HEK293 (cell line): ENCODE measurements around the gene SMARCD2.

Source experiments
- CTCF ChIA-PET: fragments of 350-600 bp; formaldehyde crosslinking; extraction: SDS; loops from one replicate; lab custom pipeline; 2021; ENCODE audit warnings: antibody characterized with exemption; lab: Yijun Ruan, JAX
- POLR2A ChIA-PET: fragments of 300-600 bp; formaldehyde crosslinking; extraction: SDS; loops from one replicate; lab custom pipeline; 2020; ENCODE audit warnings: antibody characterized with exemption, inconsistent platforms; lab: Yijun Ruan, JAX
- H3K27ac ChIP-seq: fragments of 200-500 bp; sonication (Bioruptor generic); 2 replicates; pipeline ENCODE4 v1.5.1; 2014; ENCODE audit warnings: low read depth, low read length, control low read depth, inconsistent platforms; ENCODE audit errors: extremely low read depth
- H3K36me3 ChIP-seq, 2 experiments: fragments of 200-500 bp in 1 of 2; sonication (Bioruptor generic) in 1 of 2; 1 replicate in 1 of 2; 2 replicates in 1 of 2; pipeline ENCODE4 v1.5.1; 2014 to 2017; ENCODE audit warnings: inconsistent platforms in 2 of 2, low read length in 2 of 2; ENCODE audit not compliant: control insufficient read depth in 2 of 2, insufficient read depth in 1 of 2
- H3K4me1 ChIP-seq: fragments of 200-500 bp; sonication (Bioruptor generic); 2 replicates; pipeline ENCODE4 v1.5.1; 2014; ENCODE audit warnings: mild to moderate bottlenecking, low read length, inconsistent platforms; ENCODE audit not compliant: control insufficient read depth, insufficient read depth
- H3K4me3 ChIP-seq: 2 replicates; pipeline ENCODE4 v1.5.1; 2011; ENCODE audit warnings: low read depth, mild to moderate bottlenecking, control low read depth, low read length, moderate library complexity
- H3K9me3 ChIP-seq: fragments of 200-500 bp; sonication (Bioruptor generic); 2 replicates; pipeline ENCODE4 v1.5.1; 2014; ENCODE audit warnings: low read depth, low read length, inconsistent platforms; ENCODE audit not compliant: control insufficient read depth, insufficient read depth
- CTCF ChIP-seq: fragments of 450-650 bp; formaldehyde crosslinking; IDR thresholded peaks from 2 replicates; pipeline ENCODE4 v1.5.1; 2016; ENCODE audit warnings: missing biosample characterization, missing genetic modification characterization
- GLIS1 ChIP-seq: fragments of 450-650 bp; formaldehyde crosslinking; IDR thresholded peaks from 2 replicates; pipeline ENCODE4 v1.5.1; 2016; ENCODE audit warnings: missing biosample characterization, missing genetic modification characterization
- KLF8 ChIP-seq: fragments of 450-650 bp; formaldehyde crosslinking; IDR thresholded peaks from 2 replicates; pipeline ENCODE4 v1.5.1; 2016; ENCODE audit warnings: missing biosample characterization, missing genetic modification characterization
- PRDM1 ChIP-seq: fragments of 450-650 bp; formaldehyde crosslinking; IDR thresholded peaks from 2 replicates; pipeline ENCODE4; 2016; ENCODE audit warnings: missing biosample characterization, missing genetic modification characterization
- SCRT1 ChIP-seq: fragments of 450-650 bp; formaldehyde crosslinking; IDR thresholded peaks from 2 replicates; pipeline ENCODE4 v1.5.1; 2016; ENCODE audit warnings: missing biosample characterization, missing genetic modification characterization, borderline replicate concordance
- SCRT2 ChIP-seq: fragments of 450-650 bp; formaldehyde crosslinking; IDR thresholded peaks from 2 replicates; pipeline ENCODE4 v1.5.1; 2016; ENCODE audit warnings: missing biosample characterization, missing genetic modification characterization
- SP7 ChIP-seq: fragments of 450-650 bp; formaldehyde crosslinking; IDR thresholded peaks from 2 replicates; pipeline ENCODE4 v1.5.1; 2016; ENCODE audit warnings: missing biosample characterization, missing genetic modification characterization
- ZBTB6 ChIP-seq: fragments of 450-650 bp; formaldehyde crosslinking; IDR thresholded peaks from 2 replicates; pipeline ENCODE4 v1.5.1; 2017; ENCODE audit warnings: missing biosample characterization, missing genetic modification characterization
- ZBTB8A ChIP-seq: fragments of 450-650 bp; formaldehyde crosslinking; IDR thresholded peaks from 2 replicates; pipeline ENCODE4 v1.5.1; 2016; ENCODE audit warnings: missing biosample characterization, missing genetic modification characterization
- ZEB2 ChIP-seq: fragments of 450-650 bp; formaldehyde crosslinking; IDR thresholded peaks from 2 replicates; pipeline ENCODE4 v1.5.1; 2016; ENCODE audit warnings: missing biosample characterization, missing genetic modification characterization
- ZFHX2 ChIP-seq: fragments of 450-650 bp; formaldehyde crosslinking; conservative IDR thresholded peaks from 2 replicates; pipeline ENCODE4 v1.5.1; 2016; ENCODE audit warnings: missing biosample characterization, missing genetic modification characterization
- ZNF140 ChIP-seq: fragments of 450-650 bp; formaldehyde crosslinking; IDR thresholded peaks from 2 replicates; pipeline ENCODE4 v1.5.1; 2016; ENCODE audit warnings: missing biosample characterization, missing genetic modification characterization
- ZNF211 ChIP-seq: fragments of 450-650 bp; formaldehyde crosslinking; IDR thresholded peaks from 2 replicates; pipeline ENCODE4 v1.5.1; 2016; ENCODE audit warnings: low read depth, missing biosample characterization, missing genetic modification characterization
- ZNF223 ChIP-seq: fragments of 450-650 bp; formaldehyde crosslinking; IDR thresholded peaks from 2 replicates; pipeline ENCODE4 v1.5.1; 2016; ENCODE audit warnings: missing biosample characterization, missing genetic modification characterization
- ZNF335 ChIP-seq: fragments of 450-650 bp; formaldehyde crosslinking; conservative IDR thresholded peaks from 2 replicates; pipeline ENCODE4 v1.5.1; 2016; ENCODE audit warnings: missing biosample characterization, missing genetic modification characterization
- ZNF341 ChIP-seq: fragments of 450-650 bp; formaldehyde crosslinking; IDR thresholded peaks from 2 replicates; pipeline ENCODE4; 2016; ENCODE audit warnings: low read depth, missing biosample characterization, missing genetic modification characterization
- ZNF366 ChIP-seq: fragments of 450-650 bp; formaldehyde crosslinking; conservative IDR thresholded peaks from 2 replicates; pipeline ENCODE4 v1.5.1; 2016; ENCODE audit warnings: missing biosample characterization, missing genetic modification characterization
- ZNF394 ChIP-seq: fragments of 450-650 bp; formaldehyde crosslinking; IDR thresholded peaks from 2 replicates; pipeline ENCODE4 v1.5.1; 2016; ENCODE audit warnings: missing biosample characterization, missing genetic modification characterization, mild to moderate bottlenecking, moderate library complexity, borderline replicate concordance
- ZNF549 ChIP-seq: fragments of 450-650 bp; IDR thresholded peaks from 2 replicates; pipeline ENCODE4 v1.5.1; 2018; ENCODE audit warnings: missing biosample characterization, missing genetic modification characterization, mild to moderate bottlenecking, inconsistent platforms, moderate library complexity
- ZNF600 ChIP-seq: fragments of 450-650 bp; formaldehyde crosslinking; IDR thresholded peaks from 2 replicates; pipeline ENCODE4 v1.5.1; 2016; ENCODE audit warnings: missing biosample characterization, missing genetic modification characterization
- ZNF692 ChIP-seq: fragments of 450-650 bp; formaldehyde crosslinking; IDR thresholded peaks from 2 replicates; pipeline ENCODE4 v1.5.1; 2016; ENCODE audit warnings: missing biosample characterization, missing genetic modification characterization
- ZNF707 ChIP-seq: fragments of 450-650 bp; formaldehyde crosslinking; IDR thresholded peaks from 2 replicates; pipeline ENCODE4 v1.5.1; 2016; ENCODE audit warnings: missing biosample characterization, missing genetic modification characterization
- ZNF785 ChIP-seq: fragments of 450-650 bp; formaldehyde crosslinking; IDR thresholded peaks from 2 replicates; pipeline ENCODE4 v1.5.1; 2016; ENCODE audit warnings: missing biosample characterization, missing genetic modification characterization

SMARCD2 gene

GRCh38 chr17:63827002-63827800 is 15.3 kb downstream of the SMARCD2 start, which contains the start of the genes FTSJ3 and PSMC5 (continued):
- TF ChIP-seq ZNF211 (tag by site-specific recombination) (no peak), ZFHX2 (tag by site-specific recombination) (peak; percentile 39; the same call in 1 of the 2 replicates), ZNF341 (tag by site-specific recombination) (peak; percentile 81), ZEB2 (tag by site-specific recombination) (peak; percentile 57; the same call in 1 of the 2 replicates), KLF8 (tag by site-specific recombination) (peak; percentile 71; the same call in 1 of the 2 replicates)

- ChIA-PET POLR2A (interaction anchor here (0.7 to 7.2 kb wide), 12 partner anchors 8 to 205 kb away, joined by 3 to 65 read pairs (median 4); partner anchors contain the start of genes CCDC47, DDX42, MAP3K3 and SMARCD2), CTCF (interaction anchor here (0.7 kb wide), 3 partner anchors 9 to 858 kb away, joined by 3 read pairs; no protein-coding TSS in a partner anchor)
- TF ChIP-seq CTCF (tag by site-specific recombination) (0 out of 2 replicates have a peak, but pooled peaks have one; percentile 26), ZBTB6 (tag by site-specific recombination) (peak; percentile 31; the same call in 1 of the 2 replicates), ZNF394 (0 out of 2 replicates have a peak, but pooled peaks have one; percentile 18), ZBTB8A (tag by site-specific recombination) (no peak), ZNF223 (tag by site-specific recombination) (no peak), ZNF549 (tag by site-specific recombination) (no peak), ZNF785 (no peak), ZNF366 (tag by site-specific recombination) (0 out of 2 replicates have a peak, but pooled peaks have one; percentile 25), SP7 (tag by site-specific recombination) (no peak), GLIS1 (tag by site-specific recombination) (peak; percentile 54; the same call in 1 of the 2 replicates), SCRT1 (tag by site-specific recombination) (peak; percentile 67; the same call in 1 of the 2 replicates), ZNF335 (tag by site-specific recombination) (peak; percentile 27), ZNF707 (tag by site-specific recombination) (no peak), ZNF140 (0 out of 2 replicates have a peak, but pooled peaks have one; percentile 23), PRDM1 (peak; percentile 46; the same call in 1 of the 2 replicates), ZNF692 (no peak), SCRT2 (tag by site-specific recombination) (peak; percentile 94), ZNF600 (tag by site-specific recombination) (peak; percentile 86; the same call in 1 of the 2 replicates)
- Histone ChIP-seq H3K36me3 (peaks cover 39 to 78% of the 10 kb centered on the region in 2 experiments), H3K4me1 (peaks cover 3% of the 10 kb centered on the region; the same call in 1 of the 2 replicates), H3K9me3 (no peaks in the 10 kb centered on the region), H3K27ac (peak overlapping the region; percentile 87), H3K4me3 (peak overlapping the region; percentile 74)
Measured at GRCh38 chr17:63826468-63827001, 15.9 kb downstream of the SMARCD2 start.
